HepG2 (cell line): ENCODE results near the gene MUC6. TPM values are rescaled to one million over a fixed set of nuclear protein-coding genes. Genes with fewer than 3 reads are reported as not detected.
A peak's percentile ranks its signal among the peaks of the same experiment; 100 is the strongest.

Experiments
- ATAC-seq: fragments of 200-7000 bp; cut with Tn5 transposase; 3 replicates; pipeline ENCODE4 v1.9.1; 2020; ENCODE audit warnings: mild to moderate bottlenecking, moderate library complexity
- BruUV-seq: library from RNA; stranded (reverse); fragments of 400-500 nt; replicated peaks from 2 replicates; lab custom pipeline; 2021; lab: Mats Ljungman, UMichigan
- CTCF ChIA-PET: fragments of 300-600 bp; formaldehyde crosslinking; extraction: SDS; loops from one replicate; lab custom pipeline; 2021; ENCODE audit warnings: low total read pairs, inconsistent platforms, low intra/inter-chr PET ratio; lab: Yijun Ruan, JAX
- POLR2A ChIA-PET: fragments of 350-600 bp; sonication (Branson Sonifier 250); formaldehyde crosslinking; loops from one replicate; lab custom pipeline; 2020; ENCODE audit warnings: antibody characterized with exemption, inconsistent platforms; lab: Yijun Ruan, JAX
- DNase-seq: peaks from one replicate; pipeline ENCODE4 v3.0.0-alpha.2; 2015; ENCODE audit warnings: low spot score
- FAIRE-seq: peaks from 3 replicates; lab custom pipeline; 2011; peaks lifted over from hg19 to GRCh38; lab: Jason Lieb, UNC
- H2AFZ ChIP-seq: one replicate; pipeline ENCODE4 v1.6.1; 2011; ENCODE audit warnings: low read length, inconsistent platforms
- H3K27ac ChIP-seq: fragments of 300-600 bp; 3 replicates; pipeline ENCODE4 v1.8.0; 2011; ENCODE audit warnings: mixed run types, mild to moderate bottlenecking, mixed read lengths, low read length, inconsistent platforms; ENCODE audit not compliant: insufficient read depth; ENCODE audit errors: extremely low read length
- H3K27me3 ChIP-seq, 2 experiments: fragments of 200-600 bp in 1 of 2; 2 replicates in 1 of 2; 3 replicates in 1 of 2; pipeline versions ENCODE4 v1.6.0 to v1.8.0; 2011; ENCODE audit warnings: low read length in 2 of 2, mild to moderate bottlenecking in 2 of 2, moderate library complexity in 2 of 2, inconsistent platforms in 1 of 2; ENCODE audit not compliant: insufficient read depth in 2 of 2, control insufficient read depth in 1 of 2
- H3K36me3 ChIP-seq, 2 experiments: fragments of 200-600 bp in 1 of 2; replicated peaks in 1 of 2; 2 replicates in 1 of 2; 3 replicates in 1 of 2; pipeline versions ENCODE4 v1.5.1 to v1.8.0; 2011; ENCODE audit warnings: low read length in 2 of 2, inconsistent platforms in 1 of 2; ENCODE audit not compliant: insufficient read depth in 2 of 2, control insufficient read depth in 1 of 2
- H3K4me1 ChIP-seq: 2 replicates; pipeline ENCODE4 v1.5.1; 2012; ENCODE audit warnings: low read length, inconsistent platforms; ENCODE audit not compliant: insufficient read depth
- H3K4me2 ChIP-seq: 2 replicates; pipeline ENCODE4 v1.6.0; 2011; ENCODE audit warnings: low read depth, low read length, inconsistent platforms
- H3K4me3 ChIP-seq, 3 experiments: fragments of 200-600 bp in 1 of 3; sonication (generic), shearing (Covaris generic) in 1 of 3; replicated peaks in 1 of 3; 2 replicates each; pipeline ENCODE4 v1.5.1; 2011 to 2016; ENCODE audit warnings: low read length in 3 of 3, inconsistent platforms in 2 of 3, low read depth in 2 of 3, mild to moderate bottlenecking in 2 of 3, control low read depth in 1 of 3, mixed read lengths in 1 of 3; ENCODE audit not compliant: insufficient read depth in 1 of 3
- H3K79me2 ChIP-seq: one replicate; pipeline ENCODE4 v1.6.1; 2011; ENCODE audit warnings: low read length, inconsistent platforms; ENCODE audit not compliant: insufficient read depth
- H3K9ac ChIP-seq: 2 replicates; pipeline ENCODE4 v1.6.0; 2011; ENCODE audit warnings: mild to moderate bottlenecking, low read depth, low read length, inconsistent platforms; ENCODE audit not compliant: insufficient read depth
- H3K9me3 ChIP-seq: 2 replicates; pipeline ENCODE4 v1.5.1; 2012; ENCODE audit warnings: mild to moderate bottlenecking, low read length
- H4K20me1 ChIP-seq: 2 replicates; pipeline ENCODE4 v1.6.0; 2011; ENCODE audit warnings: inconsistent platforms, mild to moderate bottlenecking, low read length, moderate library complexity; ENCODE audit not compliant: insufficient read depth
- ATF6 ChIP-seq: sonication (generic); formaldehyde crosslinking; conservative IDR thresholded peaks from 2 replicates; pipeline ENCODE4 v1.4.0; 2020; ENCODE audit warnings: missing genetic modification reagents
- CEBPB ChIP-seq: IDR thresholded peaks from 2 replicates; pipeline ENCODE4 v1.6.1; 2011; ENCODE audit warnings: low read depth, low read length, improper control_type of control experiment, borderline replicate concordance
- MBNL3 ChIP-seq: fragments of 250-450 bp; sonication (Bioruptor Pico); conservative IDR thresholded peaks from 2 replicates; pipeline ENCODE4 v1.8.0; 2022; ENCODE audit warnings: mild to moderate bottlenecking, inconsistent platforms
- MTF1 ChIP-seq: sonication (generic); formaldehyde crosslinking; IDR thresholded peaks from 2 replicates; pipeline ENCODE4 v1.5.0; 2020; ENCODE audit warnings: missing genetic modification reagents
- NR2F2 ChIP-seq: IDR thresholded peaks from 2 replicates; pipeline ENCODE4 v1.6.1; 2012; ENCODE audit warnings: low read depth, inconsistent platforms, borderline replicate concordance
- RBM22 ChIP-seq: fragments of 200-400 bp; formaldehyde crosslinking; optimal IDR thresholded peaks from 2 replicates; pipeline ENCODE3; 2017; ENCODE audit warnings: mild to moderate bottlenecking, low read length, moderate library complexity
- SMAD1 ChIP-seq: sonication (generic); formaldehyde crosslinking; IDR thresholded peaks from 2 replicates; pipeline ENCODE4 v1.4.0; 2020; ENCODE audit warnings: missing genetic modification reagents, low read depth, mild to moderate bottlenecking, borderline replicate concordance
- SNAPC2 ChIP-seq: sonication (generic); formaldehyde crosslinking; IDR thresholded peaks from 2 replicates; pipeline ENCODE4 v1.8.1; 2022; ENCODE audit warnings: mild to moderate bottlenecking, missing genetic modification reagents
- SPEN ChIP-seq: sonication (generic); formaldehyde crosslinking; IDR thresholded peaks from 2 replicates; pipeline ENCODE4 v1.5.1; 2020; ENCODE audit warnings: low read depth, mild to moderate bottlenecking, missing genetic modification reagents
- TOE1 ChIP-seq: sonication (generic); formaldehyde crosslinking; IDR thresholded peaks from 2 replicates; pipeline ENCODE4 v1.4.0; 2020; ENCODE audit warnings: mild to moderate bottlenecking, missing genetic modification reagents
- ZNF331 ChIP-seq: sonication (generic); formaldehyde crosslinking; IDR thresholded peaks from 2 replicates; pipeline ENCODE4 v1.4.0; 2020; ENCODE audit warnings: missing genetic modification reagents
- ZNF337 ChIP-seq: sonication (generic); formaldehyde crosslinking; IDR thresholded peaks from 2 replicates; pipeline ENCODE4 v1.5.1; 2020; ENCODE audit warnings: missing genetic modification reagents, low read depth, mild to moderate bottlenecking, borderline replicate concordance
- ZNF513 ChIP-seq: sonication (generic); formaldehyde crosslinking; conservative IDR thresholded peaks from 2 replicates; pipeline ENCODE4 v1.5.0; 2020; ENCODE audit warnings: missing genetic modification reagents
- WGBS: methylation state at CpG from one replicate; pipeline ENCODE4 v1.1.6; 2017; ENCODE audit warnings: low lambda C conversion rate; 5-methylcytosine and 5-hydroxymethylcytosine counted together
- in situ Hi-C: cut with HindIII; loops from 2 replicates; pipeline ENCODE4 v1.10.0; 2017; ENCODE audit warnings: low pct_unique_long_range_greater_than_20kb; ENCODE audit not compliant: extremely low pct_ligation_motif_present
- intact Hi-C: fragments of 100-400 bp; cut with micrococcal nuclease; formaldehyde crosslinking; loops from one replicate; pipeline ENCODE4 v1.10.0; 2022; ENCODE audit not compliant: unreplicated experiment
- polyA plus RNA-seq, 8 experiments: library from polyadenylated mRNA; depleted of rRNA in 3 of 8; stranded (reverse) in 7 of 8; unstranded in 1 of 8; fragments of >200 nt; fragmentation: Illumina TruSeq in 4 of 8; extraction: Trizol in 4 of 8; gene quantifications; 2 replicates each; pipeline versions ENCODE4 v1.2.1 to v1.2.3, GENCODE V29; 2011 to 2016; ENCODE audit warnings: low read depth in 4 of 8, missing spikeins in 1 of 8, mixed read lengths in 1 of 8; ENCODE audit not compliant: insufficient read depth in 1 of 8
- total RNA-seq, 5 experiments: library from RNA; depleted of rRNA; stranded (reverse); fragments of >200 nt; fragmentation: Illumina TruSeq; extraction: Trizol; gene quantifications; 2 replicates each; pipeline ENCODE4 v1.2.3, GENCODE V29; 2016; ENCODE audit warnings: low read depth in 1 of 5

MUC6 gene
- total and polyA plus RNA-seq, 2 of the 13 experiments (the other 11 are each of a cell fraction or from before 2014, with no cell fraction given), result not detected

DNA sequence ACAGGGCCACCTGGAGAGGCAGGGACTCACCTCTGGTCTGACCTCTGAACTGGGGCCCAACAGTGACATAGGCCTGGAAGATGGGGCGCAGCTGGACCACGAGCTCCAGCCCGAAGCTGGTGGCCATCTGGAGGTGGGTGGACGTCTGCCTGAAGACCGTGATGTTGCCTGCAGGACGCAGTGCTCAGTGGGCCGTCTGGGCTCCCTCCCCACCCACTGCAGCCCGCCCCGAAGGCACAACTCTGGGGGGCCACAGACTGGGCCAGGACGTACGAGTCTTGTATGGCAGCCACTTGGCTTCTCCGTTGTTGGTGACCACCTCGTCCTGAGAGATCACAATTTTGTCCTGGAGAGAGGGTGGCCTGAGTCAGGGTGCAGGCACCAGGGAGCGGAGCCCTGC is 7.9 kb downstream of the MUC6 start (continued):
- TF ChIP-seq ATF6 (CRISPR knock-in tag), result no peak
- TF ChIP-seq SMAD1 (CRISPR knock-in tag), result no peak
- TF ChIP-seq ZNF331, result no peak
- TF ChIP-seq CEBPB, result no peak

GRCh38 chr11:1028291-1028540 is 8.3 kb downstream of the MUC6 start:
- in situ Hi-C loops (no loop called here), intact Hi-C loops (no loop called here)
- peaks cover 20 to 39% of the 10 kb centered on the region in 2 experiments; a peak in 4 of 5 replicates for H3K27me3 ChIP-seq
- WGBS, result 4% methylated on average over 5 of the region's 17 CpGs
- no peak overlapping the region for H3K4me2 ChIP-seq
- H3K9ac ChIP-seq, result no peak overlapping the region
- peaks cover 7% of the 10 kb centered on the region; the same call in 1 of the 2 replicates for H3K4me1 ChIP-seq
- no peaks in the 10 kb centered on the region for H3K36me3 ChIP-seq
- no peak overlapping the region for H3K27ac ChIP-seq
- ChIA-PET CTCF (no interaction called here), POLR2A (no interaction called here)
- H4K20me1 ChIP-seq, result no peaks in the 10 kb centered on the region
- FAIRE-seq (no peak), ATAC-seq (peak; percentile 13), DNase-seq (no peak)
- H3K4me3 ChIP-seq, result no peak overlapping the region
- no peaks in the 10 kb centered on the region for H3K79me2 ChIP-seq
- BruUV-seq, result no TSS peak
- no peak overlapping the region for H2AFZ ChIP-seq
- H3K9me3 ChIP-seq, result no peaks in the 10 kb centered on the region
- TF ChIP-seq MTF1 (CRISPR knock-in tag), result no peak
- no peak for TF ChIP-seq MBNL3 (CRISPR knock-in tag)
- TF ChIP-seq SNAPC2 (CRISPR knock-in tag), result no peak
- TF ChIP-seq ZNF337, result no peak
- TF ChIP-seq SPEN (CRISPR knock-in tag), result no peak
- no peak for TF ChIP-seq TOE1
- no peak for TF ChIP-seq RBM22
- TF ChIP-seq NR2F2, result no peak
- no peak for TF ChIP-seq ZNF513
